GM19035 (cell line): Measurements from ENCODE around the gene SEPTIN5.
"Not testable (repeated sequence)": the region's sequence is repeated elsewhere in the genome, so short reads cannot be mapped to it uniquely, and the experiment has no call there.

Experiments
- ATAC-seq: cut with Tn5 transposase; IDR thresholded peaks from one replicate; pipeline ENCODE4 v1.9.1; 2021; ENCODE audit not compliant: unreplicated experiment

SEPTIN5 gene

DNA sequence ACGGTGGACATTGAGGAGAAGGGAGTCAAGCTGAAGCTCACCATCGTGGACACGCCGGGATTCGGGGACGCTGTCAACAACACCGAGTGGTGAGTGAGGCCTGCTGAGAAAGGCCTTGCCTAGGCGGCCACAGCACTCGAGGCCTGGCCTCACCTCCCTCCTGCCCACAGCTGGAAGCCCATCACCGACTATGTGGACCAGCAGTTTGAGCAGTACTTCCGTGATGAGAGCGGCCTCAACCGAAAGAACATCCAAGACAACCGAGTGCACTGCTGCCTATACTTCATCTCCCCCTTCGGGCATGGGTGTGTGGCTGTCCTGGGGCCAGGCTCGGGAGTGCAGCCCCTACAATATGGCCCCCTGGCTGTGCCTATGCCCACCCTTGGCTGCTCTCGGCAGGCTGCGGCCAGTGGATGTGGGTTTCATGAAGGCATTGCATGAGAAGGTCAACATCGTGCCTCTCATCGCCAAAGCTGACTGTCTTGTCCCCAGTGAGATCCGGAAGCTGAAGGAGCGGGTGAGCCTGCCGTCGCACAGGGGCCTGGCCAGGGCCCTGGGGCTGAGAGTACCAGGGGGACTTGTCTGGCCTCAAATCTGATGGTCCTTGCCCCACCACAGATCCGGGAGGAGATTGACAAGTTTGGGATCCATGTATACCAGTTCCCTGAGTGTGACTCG lies 6.0 kb downstream of the SEPTIN5 start:
- no peak for ATAC-seq

GRCh38 chr22:19720999-19721329 lies 6.7 kb downstream of the SEPTIN5 start:
- no peak for ATAC-seq

DNA sequence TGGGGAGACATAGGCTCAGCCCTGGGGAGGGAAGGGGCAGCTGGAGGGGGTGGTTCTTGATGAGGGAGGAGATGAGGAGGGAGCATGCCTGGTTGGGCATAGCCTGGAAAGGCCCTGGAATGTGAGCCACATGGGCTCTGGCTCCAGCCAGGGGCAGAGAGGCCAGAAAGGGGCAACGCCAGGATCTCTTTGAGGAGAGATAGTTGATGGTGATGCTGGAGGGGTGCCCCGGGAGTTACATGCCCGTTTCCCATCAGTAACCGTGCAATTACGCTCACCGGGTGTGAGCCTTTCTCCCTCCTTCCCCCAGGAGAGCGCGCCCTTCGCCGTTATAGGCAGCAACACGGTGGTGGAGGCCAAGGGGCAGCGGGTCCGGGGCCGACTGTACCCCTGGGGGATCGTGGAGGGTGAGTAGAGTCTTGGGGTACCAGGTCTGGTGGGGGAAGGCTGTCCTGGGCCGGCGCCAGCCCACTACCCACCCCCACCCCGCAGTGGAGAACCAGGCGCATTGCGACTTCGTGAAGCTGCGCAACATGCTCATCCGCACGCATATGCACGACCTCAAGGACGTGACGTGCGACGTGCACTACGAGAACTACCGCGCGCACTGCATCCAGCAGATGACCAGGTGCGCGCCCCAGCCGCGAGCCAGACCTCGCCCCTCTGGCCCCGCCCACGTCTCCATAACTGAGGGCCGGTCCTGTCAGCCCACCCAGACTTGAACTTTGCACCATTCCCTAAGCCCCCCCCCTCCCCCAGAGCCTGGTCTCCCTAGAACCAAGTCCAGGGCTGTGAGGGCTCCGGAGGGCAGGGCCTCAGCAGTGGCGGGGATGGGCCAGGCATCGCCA lies 7.3 kb downstream of the SEPTIN5 start:
- ATAC-seq: no peak

- ATAC-seq: no peak
Measured at GRCh38 chr22:19722178-19722981, 8.1 kb downstream of the SEPTIN5 start.

DNA sequence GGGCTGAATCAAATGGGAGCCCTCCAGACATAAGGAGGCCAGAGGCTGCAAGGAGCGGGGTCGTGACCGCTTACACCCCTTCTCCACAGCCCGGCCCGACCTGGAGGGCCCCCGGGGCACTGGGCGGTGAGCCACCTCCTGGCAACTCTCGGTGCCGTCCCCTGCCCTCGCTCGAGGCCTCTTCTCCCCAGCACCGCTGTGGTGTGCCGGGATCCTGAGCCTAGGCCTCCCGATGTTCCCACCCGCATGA lies 8.6 kb downstream of the SEPTIN5 start:
- ATAC-seq: no peak

DNA sequence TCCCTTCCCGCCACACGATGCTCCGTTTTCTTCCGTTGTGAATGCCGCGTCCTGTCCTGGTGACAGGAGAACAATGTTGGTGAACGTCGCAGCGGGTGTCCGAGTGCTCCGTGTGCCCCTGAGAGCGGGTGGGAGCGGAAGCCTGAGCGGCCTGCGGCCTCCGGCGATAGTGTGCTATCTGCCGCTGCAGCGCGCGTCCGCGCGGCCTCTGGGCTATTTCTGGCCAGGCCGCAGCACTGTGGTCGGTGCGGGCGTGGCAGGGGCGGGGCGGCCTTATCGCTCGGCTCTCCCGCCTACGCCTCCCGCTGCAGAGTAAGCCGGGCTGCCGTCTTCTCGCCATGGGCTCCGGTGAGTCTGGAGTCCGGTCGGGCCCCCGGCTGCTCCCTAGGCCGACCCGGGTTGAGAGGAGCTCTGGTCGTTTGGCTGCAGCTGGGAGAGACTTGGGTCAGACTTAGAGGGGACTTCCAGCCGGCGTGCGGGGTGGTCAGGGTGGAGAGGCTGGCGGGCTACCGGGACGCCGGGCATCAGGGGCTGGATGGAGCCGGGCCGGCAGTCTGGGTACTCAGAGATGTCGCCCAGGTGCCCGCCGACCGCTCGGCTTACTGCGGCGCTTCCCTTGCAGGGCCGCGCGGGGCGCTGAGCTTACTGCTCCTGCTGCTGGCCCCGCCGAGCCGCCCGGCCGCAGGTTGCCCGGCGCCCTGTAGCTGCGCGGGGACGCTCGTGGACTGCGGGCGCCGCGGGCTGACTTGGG lies 9.1 kb downstream of the SEPTIN5 start, which contains the start of gene GP1BB:
Gene GP1BB (plus strand): TSS at position 308 of the 751 bp plus-strand sequence. CDS start 31 bp downstream, at position 339.
- no peak for ATAC-seq

DNA sequence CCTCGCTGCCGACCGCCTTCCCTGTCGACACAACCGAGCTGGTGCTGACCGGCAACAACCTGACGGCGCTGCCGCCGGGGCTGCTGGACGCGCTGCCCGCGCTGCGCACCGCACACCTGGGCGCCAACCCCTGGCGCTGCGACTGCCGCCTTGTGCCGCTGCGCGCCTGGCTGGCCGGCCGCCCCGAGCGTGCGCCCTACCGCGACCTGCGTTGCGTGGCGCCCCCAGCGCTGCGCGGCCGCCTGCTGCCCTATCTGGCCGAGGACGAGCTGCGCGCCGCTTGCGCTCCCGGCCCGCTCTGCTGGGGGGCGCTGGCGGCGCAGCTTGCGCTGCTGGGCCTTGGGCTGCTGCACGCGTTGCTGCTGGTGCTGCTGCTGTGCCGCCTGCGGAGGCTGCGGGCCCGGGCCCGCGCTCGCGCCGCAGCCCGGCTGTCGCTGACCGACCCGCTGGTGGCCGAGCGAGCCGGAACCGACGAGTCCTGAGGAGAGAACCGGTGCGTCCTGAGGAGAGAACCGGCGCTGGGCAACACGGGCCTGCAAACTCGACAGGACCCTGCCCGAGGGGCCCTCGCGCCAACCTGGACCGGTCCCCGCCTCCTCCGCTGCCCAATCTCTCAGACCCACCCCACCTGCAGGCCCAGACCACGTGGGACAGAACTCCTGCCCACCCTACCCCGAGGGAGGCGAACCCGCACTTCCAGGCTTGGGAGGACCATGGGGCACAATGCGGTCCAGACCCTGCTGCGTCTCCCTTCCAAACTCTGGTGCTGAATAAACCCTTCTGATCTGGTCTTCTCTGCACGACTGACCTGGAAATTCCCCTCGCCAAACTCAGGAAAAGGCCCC lies 9.9 kb downstream of the SEPTIN5 start:
- no peak for ATAC-seq

DNA sequence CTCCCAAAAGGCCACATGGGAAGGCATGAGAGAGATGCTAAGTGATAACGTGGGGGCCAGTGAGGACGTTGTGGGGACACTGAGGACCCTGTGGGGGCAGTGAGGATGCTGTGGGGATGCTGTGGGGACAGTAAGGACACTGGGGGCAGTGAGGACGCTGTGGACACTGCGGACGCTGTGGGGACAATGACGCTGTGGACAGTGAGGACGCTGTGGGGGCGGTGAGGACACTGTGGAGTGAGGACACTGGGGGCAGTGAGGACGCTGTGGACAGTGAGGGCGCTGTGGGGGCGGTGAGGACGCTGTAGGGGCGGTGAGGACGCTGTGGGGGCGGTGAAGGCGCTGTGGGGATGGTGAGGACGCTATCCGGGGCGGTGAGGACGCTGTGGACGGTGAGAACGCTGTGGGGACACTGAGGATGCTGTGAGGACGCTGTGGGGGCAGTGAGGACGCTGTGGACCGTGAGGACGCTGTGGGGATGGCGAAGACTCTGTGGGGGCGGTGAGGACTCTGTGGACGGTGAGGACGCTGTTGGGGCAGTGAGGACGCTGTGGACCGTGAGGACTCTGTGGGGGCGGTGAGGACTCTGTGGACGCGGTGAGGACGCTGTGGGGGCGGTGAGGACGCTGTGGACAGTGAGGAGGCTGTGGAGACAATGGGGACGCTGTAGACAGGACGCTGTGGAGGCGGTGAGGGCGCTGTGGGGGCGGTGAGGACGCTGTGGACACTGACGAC lies 10.8 kb downstream of the SEPTIN5 start:
- no peak for ATAC-seq

DNA sequence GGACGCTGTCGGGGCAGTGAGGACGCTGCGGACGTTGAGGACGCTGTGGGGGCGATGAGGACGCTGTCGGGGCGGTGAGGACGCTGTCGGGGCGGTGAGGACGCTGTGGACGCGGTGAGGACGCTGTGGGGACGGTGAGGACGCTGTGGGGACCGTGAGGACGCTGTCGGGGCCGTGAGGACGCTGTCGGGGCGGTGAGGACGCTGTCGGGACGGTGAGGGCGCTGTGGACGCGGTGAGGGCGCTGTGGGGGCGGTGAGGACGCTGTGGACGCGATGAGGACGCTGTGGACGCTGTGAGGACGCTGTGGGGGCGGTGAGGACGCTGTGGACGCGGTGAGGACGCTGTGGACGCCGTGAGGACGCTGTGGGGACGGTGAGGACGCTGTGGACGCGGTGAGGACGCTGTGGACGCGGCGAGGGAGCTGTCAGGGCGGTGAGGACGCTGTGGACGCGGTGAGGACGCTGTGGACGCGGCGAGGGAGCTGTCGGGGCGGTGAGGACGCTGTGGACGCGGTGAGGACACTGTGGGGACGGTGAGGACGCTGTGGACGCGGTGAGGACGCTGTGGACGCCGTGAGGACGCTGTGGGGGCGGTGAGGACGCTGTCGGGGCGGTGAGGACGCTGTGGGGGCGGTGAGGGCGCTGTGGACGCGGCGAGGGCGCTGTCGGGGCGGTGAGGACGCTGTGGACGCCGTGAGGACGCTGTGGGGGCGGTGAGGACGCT lies 11.9 kb downstream of the SEPTIN5 start:
- ATAC-seq: not testable (repeated sequence)

- no peak for ATAC-seq
Measured at GRCh38 chr22:19727310-19728150, 13.2 kb downstream of the SEPTIN5 start.

- no peak for ATAC-seq
Measured at GRCh38 chr22:19728271-19728670, 14.0 kb downstream of the SEPTIN5 start.

- no peak for ATAC-seq
Measured at GRCh38 chr22:19728836-19729235, 14.5 kb downstream of the SEPTIN5 start.

DNA sequence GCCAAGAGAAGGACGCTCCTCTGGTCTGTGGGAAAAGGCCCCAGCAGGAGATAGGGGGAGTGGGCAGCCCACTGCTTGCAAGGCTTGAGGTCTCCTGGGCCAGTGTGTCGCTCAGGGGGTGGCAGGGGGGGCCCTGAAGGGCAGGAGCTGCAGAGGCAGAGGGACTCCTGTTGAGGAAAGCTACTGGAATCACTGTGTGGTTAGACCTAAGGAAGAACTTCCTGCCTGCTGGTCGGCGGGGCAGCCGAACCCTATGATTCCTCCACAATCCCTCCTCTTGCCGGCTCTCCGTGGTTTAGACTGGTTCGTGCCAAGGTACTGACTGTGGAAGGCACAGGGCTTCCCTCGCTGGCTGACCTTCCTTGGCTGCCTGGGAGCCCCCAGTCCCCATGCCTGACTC lies 15.2 kb downstream of the SEPTIN5 start:
- no peak for ATAC-seq

GRCh38 chr22:19730198-19730597 lies 15.9 kb downstream of the SEPTIN5 start:
- no peak for ATAC-seq

DNA sequence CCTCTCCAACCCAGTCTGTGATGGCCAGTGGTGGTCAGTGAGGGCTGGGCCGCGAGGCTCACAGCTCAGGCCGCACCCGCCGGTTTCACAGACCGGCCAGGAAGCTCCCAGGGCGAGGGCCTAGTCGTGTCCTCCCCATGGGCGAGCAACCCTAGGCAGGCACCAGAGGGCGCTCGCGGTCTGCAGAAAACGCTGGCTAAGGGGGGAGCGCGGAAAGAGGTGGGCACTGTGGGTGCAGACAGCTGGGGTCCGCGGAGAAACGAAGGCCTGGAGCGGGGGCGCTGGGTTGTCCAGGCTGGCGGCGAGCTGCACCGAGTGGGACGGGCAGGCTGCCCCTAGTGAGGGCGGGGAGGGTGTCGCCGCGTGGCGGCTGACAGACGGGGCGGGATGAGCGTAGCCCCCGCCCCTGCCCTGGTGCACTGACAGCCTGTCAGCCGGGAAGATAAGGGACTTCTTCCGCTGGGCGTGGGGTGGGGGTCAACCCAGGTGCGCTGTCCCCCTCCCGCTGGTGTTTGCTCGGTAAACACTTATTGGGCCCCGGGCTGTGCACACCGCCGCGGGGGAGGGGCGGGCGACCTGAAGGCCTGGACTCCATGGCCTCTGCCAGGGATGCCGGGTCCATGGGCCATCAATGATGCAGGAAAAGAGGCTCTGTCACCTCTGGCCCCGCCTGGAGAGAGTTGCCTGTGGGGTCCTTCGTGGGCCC lies 16.5 kb downstream of the SEPTIN5 start:
- ATAC-seq: no peak

DNA sequence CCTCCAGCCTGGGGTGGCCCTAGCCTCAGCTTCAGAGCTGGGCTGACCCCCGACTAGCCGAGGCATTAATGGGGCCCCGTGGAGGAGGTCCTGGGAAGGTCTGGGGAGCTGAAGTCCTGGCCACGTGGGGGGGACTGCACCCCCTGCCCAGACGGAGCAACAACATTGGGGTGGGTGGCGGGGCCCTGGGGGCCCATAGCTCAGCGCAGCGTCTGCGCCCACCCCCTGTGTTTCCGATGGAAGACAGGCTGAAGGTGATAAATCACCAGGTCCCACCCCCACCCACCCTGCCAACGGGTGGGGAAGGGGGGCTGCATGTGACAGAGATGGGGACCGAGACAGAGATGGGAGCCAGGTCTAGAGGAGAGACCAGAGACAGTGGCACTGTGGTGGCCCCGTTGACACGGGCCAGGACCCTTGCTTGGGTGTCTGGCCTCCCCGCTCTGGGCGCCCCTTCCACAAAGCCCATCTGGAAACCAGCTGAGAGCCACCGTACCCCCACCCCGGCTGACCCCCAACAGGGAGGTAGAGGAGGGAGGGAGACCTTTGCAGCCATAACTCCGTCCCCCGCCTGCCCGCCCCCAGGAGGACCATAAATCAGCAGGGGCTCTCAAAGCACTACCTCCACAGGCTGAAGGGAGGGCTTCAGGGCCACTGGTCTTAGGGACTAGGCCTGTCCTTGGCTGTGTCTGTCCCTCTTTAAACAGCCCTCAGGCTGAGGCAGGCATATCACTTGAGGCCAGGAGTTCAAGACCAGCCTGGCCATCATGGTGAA lies 17.2 kb downstream of the SEPTIN5 start:
- ATAC-seq: no peak
